HEK293 (cell line): ENCODE results near the gene SLC8A3.

Experiments
- GLI4 ChIP-seq: fragments of 450-650 bp; formaldehyde crosslinking; IDR thresholded peaks from 2 replicates; pipeline ENCODE4 v1.5.1; 2016; ENCODE audit warnings: missing biosample characterization, missing genetic modification characterization
- KLF10 ChIP-seq: fragments of 450-650 bp; IDR thresholded peaks from 2 replicates; pipeline ENCODE4 v1.5.1; 2018; ENCODE audit warnings: missing biosample characterization, mild to moderate bottlenecking, missing genetic modification characterization
- KLF8 ChIP-seq: fragments of 450-650 bp; formaldehyde crosslinking; IDR thresholded peaks from 2 replicates; pipeline ENCODE4 v1.5.1; 2016; ENCODE audit warnings: missing biosample characterization, missing genetic modification characterization
- WT1 ChIP-seq: fragments of 450-650 bp; formaldehyde crosslinking; IDR thresholded peaks from 2 replicates; pipeline ENCODE4 v1.5.1; 2016; ENCODE audit warnings: missing biosample characterization, missing genetic modification characterization
- YY1 ChIP-seq: fragments of 450-650 bp; formaldehyde crosslinking; IDR thresholded peaks from 2 replicates; pipeline ENCODE4 v1.5.1; 2018; ENCODE audit warnings: missing biosample characterization, missing genetic modification characterization
- ZBTB17 ChIP-seq: fragments of 450-650 bp; formaldehyde crosslinking; IDR thresholded peaks from 2 replicates; pipeline ENCODE4 v1.5.1; 2016; ENCODE audit warnings: missing biosample characterization, missing genetic modification characterization
- ZBTB21 ChIP-seq: fragments of 450-650 bp; formaldehyde crosslinking; IDR thresholded peaks from 2 replicates; pipeline ENCODE4 v1.5.1; 2017; ENCODE audit warnings: missing biosample characterization, missing genetic modification characterization
- ZNF10 ChIP-seq: fragments of 450-650 bp; formaldehyde crosslinking; IDR thresholded peaks from 2 replicates; pipeline ENCODE4 v1.5.1; 2017; ENCODE audit warnings: missing biosample characterization, missing genetic modification characterization
- ZNF132 ChIP-seq: fragments of 450-650 bp; formaldehyde crosslinking; IDR thresholded peaks from 2 replicates; pipeline ENCODE4 v1.5.1; 2017; ENCODE audit warnings: missing biosample characterization, missing genetic modification characterization, borderline replicate concordance
- ZNF157 ChIP-seq: fragments of 450-650 bp; formaldehyde crosslinking; IDR thresholded peaks from 2 replicates; pipeline ENCODE4 v1.5.1; 2016; ENCODE audit warnings: missing biosample characterization, missing genetic modification characterization
- ZNF184 ChIP-seq: fragments of 450-650 bp; IDR thresholded peaks from 2 replicates; pipeline ENCODE4 v1.5.1; 2018; ENCODE audit warnings: missing biosample characterization, mild to moderate bottlenecking, missing genetic modification characterization
- ZNF223 ChIP-seq: fragments of 450-650 bp; formaldehyde crosslinking; IDR thresholded peaks from 2 replicates; pipeline ENCODE4 v1.5.1; 2016; ENCODE audit warnings: missing biosample characterization, missing genetic modification characterization
- ZNF248 ChIP-seq: fragments of 450-650 bp; formaldehyde crosslinking; IDR thresholded peaks from 2 replicates; pipeline ENCODE4 v1.5.1; 2017; ENCODE audit warnings: missing biosample characterization, missing genetic modification characterization
- ZNF335 ChIP-seq: fragments of 450-650 bp; formaldehyde crosslinking; conservative IDR thresholded peaks from 2 replicates; pipeline ENCODE4 v1.5.1; 2016; ENCODE audit warnings: missing biosample characterization, missing genetic modification characterization
- ZNF366 ChIP-seq: fragments of 450-650 bp; formaldehyde crosslinking; conservative IDR thresholded peaks from 2 replicates; pipeline ENCODE4 v1.5.1; 2016; ENCODE audit warnings: missing biosample characterization, missing genetic modification characterization
- ZNF391 ChIP-seq: fragments of 450-650 bp; formaldehyde crosslinking; IDR thresholded peaks from 2 replicates; pipeline ENCODE4 v1.5.1; 2016; ENCODE audit warnings: low read depth, missing biosample characterization, missing genetic modification characterization, borderline replicate concordance
- ZNF423 ChIP-seq: fragments of 450-650 bp; formaldehyde crosslinking; IDR thresholded peaks from 2 replicates; pipeline ENCODE4 v1.5.1; 2016; ENCODE audit warnings: missing biosample characterization, missing genetic modification characterization
- ZNF473 ChIP-seq: fragments of 450-650 bp; formaldehyde crosslinking; IDR thresholded peaks from 2 replicates; pipeline ENCODE4 v1.5.1; 2017; ENCODE audit warnings: missing biosample characterization, missing genetic modification characterization
- ZNF558 ChIP-seq: fragments of 450-650 bp; formaldehyde crosslinking; IDR thresholded peaks from 2 replicates; pipeline ENCODE4 v1.5.1; 2016; ENCODE audit warnings: missing biosample characterization, missing genetic modification characterization
- ZNF561 ChIP-seq: fragments of 450-650 bp; IDR thresholded peaks from 2 replicates; pipeline ENCODE4 v1.5.1; 2018; ENCODE audit warnings: missing biosample characterization, missing genetic modification characterization, borderline replicate concordance
- ZNF596 ChIP-seq: fragments of 450-650 bp; IDR thresholded peaks from 2 replicates; pipeline ENCODE4 v1.5.0; 2018; ENCODE audit warnings: missing biosample characterization, mild to moderate bottlenecking, missing genetic modification characterization, moderate library complexity
- ZNF629 ChIP-seq: fragments of 450-650 bp; formaldehyde crosslinking; IDR thresholded peaks from 2 replicates; pipeline ENCODE4 v1.5.1; 2017; ENCODE audit warnings: missing biosample characterization, missing genetic modification characterization
- ZNF701 ChIP-seq: fragments of 450-650 bp; formaldehyde crosslinking; IDR thresholded peaks from 2 replicates; pipeline ENCODE4 v1.5.1; 2016; ENCODE audit warnings: missing biosample characterization, missing genetic modification characterization
- ZSCAN23 ChIP-seq: fragments of 450-650 bp; formaldehyde crosslinking; IDR thresholded peaks from 2 replicates; pipeline ENCODE4 v1.5.1; 2016; ENCODE audit warnings: missing biosample characterization, missing genetic modification characterization
- ZXDB ChIP-seq: fragments of 450-650 bp; formaldehyde crosslinking; IDR thresholded peaks from 2 replicates; pipeline ENCODE4 v1.5.1; 2016; ENCODE audit warnings: missing biosample characterization, missing genetic modification characterization
- TF ChIP-seq, protein P1 (sequence below): sonication (generic); formaldehyde crosslinking; IDR thresholded peaks from 2 replicates; pipeline ENCODE4 v1.8.1; 2022; ENCODE audit warnings: mild to moderate bottlenecking, moderate library complexity, missing genetic modification reagents
- TF ChIP-seq, protein P2 (sequence below): fragments of 450-650 bp; formaldehyde crosslinking; IDR thresholded peaks from 2 replicates; pipeline ENCODE4 v1.5.1; 2016; ENCODE audit warnings: missing biosample characterization, missing genetic modification characterization
- TF ChIP-seq, protein P3 (sequence below): fragments of 450-650 bp; formaldehyde crosslinking; IDR thresholded peaks from 2 replicates; pipeline ENCODE4 v1.5.1; 2016; ENCODE audit warnings: missing biosample characterization, missing genetic modification characterization
- TF ChIP-seq, protein P4 (sequence below): fragments of 450-650 bp; formaldehyde crosslinking; IDR thresholded peaks from 2 replicates; pipeline ENCODE4 v1.5.1; 2017; ENCODE audit warnings: missing biosample characterization, missing genetic modification characterization
- TF ChIP-seq, protein P5 (sequence below): fragments of 450-650 bp; formaldehyde crosslinking; IDR thresholded peaks from 2 replicates; pipeline ENCODE4 v1.5.1; 2016; ENCODE audit warnings: missing biosample characterization, missing genetic modification characterization
- TF ChIP-seq, protein P6 (sequence below): fragments of 450-650 bp; formaldehyde crosslinking; IDR thresholded peaks from 2 replicates; pipeline ENCODE4 v1.5.1; 2016; ENCODE audit warnings: missing biosample characterization, missing genetic modification characterization

SLC8A3 gene

DNA sequence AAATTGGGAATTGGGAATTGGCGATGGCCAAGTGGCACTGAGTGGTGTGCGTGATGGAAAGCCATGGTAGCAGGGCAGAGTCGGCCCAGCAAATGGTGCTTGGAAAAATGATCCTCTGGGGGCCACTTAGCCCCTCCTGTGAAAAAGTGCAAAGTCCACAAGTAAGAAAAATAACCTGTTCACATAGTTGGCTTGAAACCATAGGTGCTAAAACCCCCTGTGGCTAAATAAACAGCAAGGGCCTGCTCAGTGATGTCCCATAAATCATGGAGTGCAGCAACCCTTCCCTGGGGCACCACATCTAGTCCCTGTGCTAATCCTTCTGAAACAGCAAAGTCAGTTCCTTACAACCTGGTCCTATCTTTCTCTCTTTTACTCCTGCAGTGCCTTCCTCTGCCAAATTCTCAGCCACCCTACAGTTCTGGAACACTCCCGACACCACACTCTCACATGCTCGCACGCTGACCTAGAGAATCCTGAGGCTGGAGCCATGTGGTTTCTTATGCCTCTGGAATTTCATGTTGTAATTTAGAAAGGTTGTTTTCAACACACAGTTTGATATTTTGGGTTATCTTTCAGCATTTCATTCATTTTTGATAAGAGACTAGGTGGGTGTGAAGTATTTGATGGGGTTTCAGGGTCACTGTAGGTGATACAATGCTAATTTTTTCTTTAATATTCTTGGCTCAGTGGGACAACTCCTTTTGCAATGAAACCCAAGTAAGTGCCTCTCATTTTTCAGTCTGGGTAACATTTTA is 186.0 kb downstream of the SLC8A3 start (continued):
- TF ChIP-seq, protein P1, sequence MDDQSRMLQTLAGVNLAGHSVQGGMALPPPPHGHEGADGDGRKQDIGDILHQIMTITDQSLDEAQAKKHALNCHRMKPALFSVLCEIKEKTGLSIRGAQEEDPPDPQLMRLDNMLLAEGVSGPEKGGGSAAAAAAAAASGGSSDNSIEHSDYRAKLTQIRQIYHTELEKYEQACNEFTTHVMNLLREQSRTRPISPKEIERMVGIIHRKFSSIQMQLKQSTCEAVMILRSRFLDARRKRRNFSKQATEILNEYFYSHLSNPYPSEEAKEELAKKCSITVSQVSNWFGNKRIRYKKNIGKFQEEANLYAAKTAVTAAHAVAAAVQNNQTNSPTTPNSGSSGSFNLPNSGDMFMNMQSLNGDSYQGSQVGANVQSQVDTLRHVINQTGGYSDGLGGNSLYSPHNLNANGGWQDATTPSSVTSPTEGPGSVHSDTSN (CRISPR knock-in tag) = no peak
- TF ChIP-seq, protein P2, sequence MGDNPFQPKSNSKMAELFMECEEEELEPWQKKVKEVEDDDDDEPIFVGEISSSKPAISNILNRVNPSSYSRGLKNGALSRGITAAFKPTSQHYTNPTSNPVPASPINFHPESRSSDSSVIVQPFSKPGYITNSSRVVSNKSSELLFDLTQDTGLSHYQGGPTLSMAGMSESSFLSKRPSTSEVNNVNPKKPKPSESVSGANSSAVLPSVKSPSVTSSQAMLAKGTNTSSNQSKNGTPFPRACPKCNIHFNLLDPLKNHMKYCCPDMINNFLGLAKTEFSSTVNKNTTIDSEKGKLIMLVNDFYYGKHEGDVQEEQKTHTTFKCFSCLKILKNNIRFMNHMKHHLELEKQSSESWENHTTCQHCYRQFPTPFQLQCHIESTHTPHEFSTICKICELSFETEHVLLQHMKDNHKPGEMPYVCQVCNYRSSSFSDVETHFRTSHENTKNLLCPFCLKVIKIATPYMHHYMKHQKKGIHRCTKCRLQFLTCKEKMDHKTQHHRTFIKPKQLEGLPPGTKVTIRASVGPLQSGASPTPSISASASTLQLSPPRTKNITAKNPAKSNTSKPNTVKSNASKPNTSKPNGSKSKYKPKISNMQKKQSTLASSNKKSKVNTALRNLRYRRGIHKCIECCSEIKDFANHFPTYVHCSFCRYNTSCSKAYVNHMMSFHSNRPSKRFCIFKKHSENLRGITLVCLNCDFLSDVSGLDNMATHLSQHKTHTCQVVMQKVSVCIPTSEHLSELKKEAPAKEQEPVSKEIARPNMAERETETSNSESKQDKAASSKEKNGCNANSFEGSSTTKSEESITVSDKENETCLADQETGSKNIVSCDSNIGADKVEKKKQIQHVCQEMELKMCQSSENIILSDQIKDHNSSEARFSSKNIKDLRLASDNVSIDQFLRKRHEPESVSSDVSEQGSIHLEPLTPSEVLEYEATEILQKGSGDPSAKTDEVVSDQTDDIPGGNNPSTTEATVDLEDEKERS (tag by site-specific recombination) = no peak
- TF ChIP-seq ZNF596 (tag by site-specific recombination) (peak; percentile 48; the same call in 1 of the 2 replicates), ZNF248 (tag by site-specific recombination) (no peak), ZNF335 (tag by site-specific recombination) (no peak), ZNF561 (tag by site-specific recombination) (peak; percentile 58), ZXDB (peak; percentile 67; the same call in 1 of the 2 replicates), GLI4 (tag by site-specific recombination) (no peak), ZSCAN23 (tag by site-specific recombination) (0 out of 2 replicates have a peak, but pooled peaks have one; percentile 59), ZBTB21 (tag by site-specific recombination) (no peak), YY1 (tag by site-specific recombination) (no peak), KLF8 (tag by site-specific recombination) (peak; percentile 65), ZNF184 (no peak), KLF10 (tag by site-specific recombination) (peak; percentile 71; the same call in 1 of the 2 replicates), ZNF132 (tag by site-specific recombination) (no peak), ZNF391 (tag by site-specific recombination) (no peak), ZNF157 (no peak), ZNF366 (tag by site-specific recombination) (peak; percentile 65), ZNF223 (tag by site-specific recombination) (no peak), ZNF701 (tag by site-specific recombination) (no peak), ZNF10 (tag by site-specific recombination) (0 out of 2 replicates have a peak, but pooled peaks have one; percentile 34), ZNF629 (tag by site-specific recombination) (peak; percentile 81), ZNF558 (tag by site-specific recombination) (peak; percentile 16; the same call in 1 of the 2 replicates), ZBTB17 (peak; percentile 61; the same call in 1 of the 2 replicates), ZNF423 (peak; percentile 87), ZNF473 (no peak), WT1 (tag by site-specific recombination) (peak; percentile 78)
- TF ChIP-seq, protein P3, sequence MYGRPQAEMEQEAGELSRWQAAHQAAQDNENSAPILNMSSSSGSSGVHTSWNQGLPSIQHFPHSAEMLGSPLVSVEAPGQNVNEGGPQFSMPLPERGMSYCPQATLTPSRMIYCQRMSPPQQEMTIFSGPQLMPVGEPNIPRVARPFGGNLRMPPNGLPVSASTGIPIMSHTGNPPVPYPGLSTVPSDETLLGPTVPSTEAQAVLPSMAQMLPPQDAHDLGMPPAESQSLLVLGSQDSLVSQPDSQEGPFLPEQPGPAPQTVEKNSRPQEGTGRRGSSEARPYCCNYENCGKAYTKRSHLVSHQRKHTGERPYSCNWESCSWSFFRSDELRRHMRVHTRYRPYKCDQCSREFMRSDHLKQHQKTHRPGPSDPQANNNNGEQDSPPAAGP (tag by site-specific recombination) = peak; percentile 88
- TF ChIP-seq, protein P4, sequence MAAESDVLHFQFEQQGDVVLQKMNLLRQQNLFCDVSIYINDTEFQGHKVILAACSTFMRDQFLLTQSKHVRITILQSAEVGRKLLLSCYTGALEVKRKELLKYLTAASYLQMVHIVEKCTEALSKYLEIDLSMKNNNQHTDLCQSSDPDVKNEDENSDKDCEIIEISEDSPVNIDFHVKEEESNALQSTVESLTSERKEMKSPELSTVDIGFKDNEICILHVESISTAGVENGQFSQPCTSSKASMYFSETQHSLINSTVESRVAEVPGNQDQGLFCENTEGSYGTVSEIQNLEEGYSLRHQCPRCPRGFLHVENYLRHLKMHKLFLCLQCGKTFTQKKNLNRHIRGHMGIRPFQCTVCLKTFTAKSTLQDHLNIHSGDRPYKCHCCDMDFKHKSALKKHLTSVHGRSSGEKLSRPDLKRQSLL (tag by site-specific recombination) = peak; percentile 79
- TF ChIP-seq, protein P5, sequence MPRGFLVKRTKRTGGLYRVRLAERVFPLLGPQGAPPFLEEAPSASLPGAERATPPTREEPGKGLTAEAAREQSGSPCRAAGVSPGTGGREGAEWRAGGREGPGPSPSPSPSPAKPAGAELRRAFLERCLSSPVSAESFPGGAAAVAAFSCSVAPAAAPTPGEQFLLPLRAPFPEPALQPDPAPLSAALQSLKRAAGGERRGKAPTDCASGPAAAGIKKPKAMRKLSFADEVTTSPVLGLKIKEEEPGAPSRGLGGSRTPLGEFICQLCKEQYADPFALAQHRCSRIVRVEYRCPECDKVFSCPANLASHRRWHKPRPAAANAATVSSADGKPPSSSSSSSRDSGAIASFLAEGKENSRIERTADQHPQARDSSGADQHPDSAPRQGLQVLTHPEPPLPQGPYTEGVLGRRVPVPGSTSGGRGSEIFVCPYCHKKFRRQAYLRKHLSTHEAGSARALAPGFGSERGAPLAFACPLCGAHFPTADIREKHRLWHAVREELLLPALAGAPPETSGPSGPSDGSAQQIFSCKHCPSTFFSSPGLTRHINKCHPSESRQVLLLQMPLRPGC (tag by site-specific recombination) = peak; percentile 59; the same call in 1 of the 2 replicates
- TF ChIP-seq, protein P6, sequence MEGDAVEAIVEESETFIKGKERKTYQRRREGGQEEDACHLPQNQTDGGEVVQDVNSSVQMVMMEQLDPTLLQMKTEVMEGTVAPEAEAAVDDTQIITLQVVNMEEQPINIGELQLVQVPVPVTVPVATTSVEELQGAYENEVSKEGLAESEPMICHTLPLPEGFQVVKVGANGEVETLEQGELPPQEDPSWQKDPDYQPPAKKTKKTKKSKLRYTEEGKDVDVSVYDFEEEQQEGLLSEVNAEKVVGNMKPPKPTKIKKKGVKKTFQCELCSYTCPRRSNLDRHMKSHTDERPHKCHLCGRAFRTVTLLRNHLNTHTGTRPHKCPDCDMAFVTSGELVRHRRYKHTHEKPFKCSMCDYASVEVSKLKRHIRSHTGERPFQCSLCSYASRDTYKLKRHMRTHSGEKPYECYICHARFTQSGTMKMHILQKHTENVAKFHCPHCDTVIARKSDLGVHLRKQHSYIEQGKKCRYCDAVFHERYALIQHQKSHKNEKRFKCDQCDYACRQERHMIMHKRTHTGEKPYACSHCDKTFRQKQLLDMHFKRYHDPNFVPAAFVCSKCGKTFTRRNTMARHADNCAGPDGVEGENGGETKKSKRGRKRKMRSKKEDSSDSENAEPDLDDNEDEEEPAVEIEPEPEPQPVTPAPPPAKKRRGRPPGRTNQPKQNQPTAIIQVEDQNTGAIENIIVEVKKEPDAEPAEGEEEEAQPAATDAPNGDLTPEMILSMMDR = no peak
